PC-9 (cell line): Measurements from ENCODE around the gene SCYGR7.

ENCODE experiments used
- EZH2 ChIP-seq: fragments of 200-600 bp; sonication (generic); IDR thresholded peaks from 2 replicates; pipeline ENCODE4 v1.8.0; 2017; ENCODE audit warnings: antibody characterized with exemption, low read depth
- TF ChIP-seq, protein P1 (sequence below): fragments of 200-600 bp; sonication (generic); conservative IDR thresholded peaks from 2 replicates; pipeline ENCODE4 v1.6.1; 2017; ENCODE audit warnings: mixed run types, antibody characterized with exemption, mild to moderate bottlenecking, moderate library complexity

- TF ChIP-seq, protein P1, sequence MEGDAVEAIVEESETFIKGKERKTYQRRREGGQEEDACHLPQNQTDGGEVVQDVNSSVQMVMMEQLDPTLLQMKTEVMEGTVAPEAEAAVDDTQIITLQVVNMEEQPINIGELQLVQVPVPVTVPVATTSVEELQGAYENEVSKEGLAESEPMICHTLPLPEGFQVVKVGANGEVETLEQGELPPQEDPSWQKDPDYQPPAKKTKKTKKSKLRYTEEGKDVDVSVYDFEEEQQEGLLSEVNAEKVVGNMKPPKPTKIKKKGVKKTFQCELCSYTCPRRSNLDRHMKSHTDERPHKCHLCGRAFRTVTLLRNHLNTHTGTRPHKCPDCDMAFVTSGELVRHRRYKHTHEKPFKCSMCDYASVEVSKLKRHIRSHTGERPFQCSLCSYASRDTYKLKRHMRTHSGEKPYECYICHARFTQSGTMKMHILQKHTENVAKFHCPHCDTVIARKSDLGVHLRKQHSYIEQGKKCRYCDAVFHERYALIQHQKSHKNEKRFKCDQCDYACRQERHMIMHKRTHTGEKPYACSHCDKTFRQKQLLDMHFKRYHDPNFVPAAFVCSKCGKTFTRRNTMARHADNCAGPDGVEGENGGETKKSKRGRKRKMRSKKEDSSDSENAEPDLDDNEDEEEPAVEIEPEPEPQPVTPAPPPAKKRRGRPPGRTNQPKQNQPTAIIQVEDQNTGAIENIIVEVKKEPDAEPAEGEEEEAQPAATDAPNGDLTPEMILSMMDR, result no peak
- TF ChIP-seq EZH2, result no peak
These were observed 19.9 kb downstream of the SCYGR7 start for GRCh38 chr2:227748079-227748478.
